Gastroesophageal sphincter (tissue), 4 donors: Measurements from ENCODE around the gene TMED8. TPM values are rescaled to one million over a fixed set of nuclear protein-coding genes. Genes with fewer than 3 reads are reported as not detected.

Experiments used
- ATAC-seq: fragments of 150-250 bp; one replicate; pipeline ENCODE4 v1.9.1; 2016; ENCODE audit warnings: mild to moderate bottlenecking, moderate library complexity
- H3K27ac ChIP-seq, 4 donors: fragments of 200-600 bp; sonication (generic) in 3 of 4; 1 replicate in 3 of 4; 2 replicates in 1 of 4; pipeline ENCODE4 v1.5.1; 2016 to 2019
- H3K27me3 ChIP-seq: fragments of 200-600 bp; sonication (generic); one replicate; pipeline ENCODE4 v1.5.1; 2019
- H3K36me3 ChIP-seq, 2 donors: fragments of 200-600 bp; sonication (generic); one replicate each; pipeline ENCODE4 v1.5.1; 2019; ENCODE audit warnings: control low read depth in 1 of 2
- H3K4me1 ChIP-seq, 3 donors: fragments of 200-600 bp; sonication (generic); 1 replicate in 2 of 3; 2 replicates in 1 of 3; pipeline ENCODE4 v1.5.1; 2016 to 2019; ENCODE audit warnings: control low read depth in 2 of 3
- H3K4me3 ChIP-seq, 2 donors: fragments of 200-600 bp; sonication (generic); one replicate each; pipeline ENCODE4 v1.5.1; 2019; ENCODE audit warnings: mild to moderate bottlenecking in 1 of 2, moderate library complexity in 1 of 2
- H3K9me3 ChIP-seq, 3 donors: fragments of 200-600 bp; sonication (generic); one replicate each; pipeline ENCODE4 v1.5.1; 2017 to 2019; ENCODE audit warnings: control low read depth in 2 of 3
- EP300 ChIP-seq: sonication (generic); formaldehyde crosslinking; IDR thresholded peaks from one replicate; pipeline ENCODE4 v1.6.1; 2017; ENCODE audit warnings: antibody characterized with exemption, mild to moderate bottlenecking
- POLR2A ChIP-seq, 2 donors: fragments of 450-650 bp; IDR thresholded peaks; one replicate each; pipeline ENCODE4 v1.6.1; 2017; ENCODE audit warnings: antibody characterized with exemption in 2 of 2, mild to moderate bottlenecking in 2 of 2, moderate library complexity in 1 of 2
- POLR2AphosphoS5 ChIP-seq: sonication (generic); formaldehyde crosslinking; IDR thresholded peaks from one replicate; pipeline ENCODE4 v1.6.1; 2017; ENCODE audit warnings: antibody characterized with exemption
- WGBS, 2 donors: methylation state at CpG; one replicate each; pipeline ENCODE4 v1.1.5; 2018; ENCODE audit warnings: low coverage in 1 of 2; 5-methylcytosine and 5-hydroxymethylcytosine counted together
- total RNA-seq, 4 donors: library from RNA; depleted of rRNA; stranded (reverse); fragments of >200 nt; gene quantifications; one replicate each; pipeline ENCODE4 v1.1.0, GENCODE V29; 2016
- TF ChIP-seq, protein P1 (sequence below), 4 experiments: fragments of 200-600 bp in 2 of 4; fragments of 450-650 bp in 2 of 4; sonication (generic) in 1 of 4; IDR thresholded peaks; one replicate each; pipeline ENCODE4 v1.5.1; 2017 to 2019; ENCODE audit warnings: antibody characterized with exemption in 4 of 4, mild to moderate bottlenecking in 2 of 4, moderate library complexity in 2 of 4

Gene TMED8
- total RNA-seq, 4 donors from 2014 or later = 16.6 to 21.4 (median 20.7) TPM

DNA sequence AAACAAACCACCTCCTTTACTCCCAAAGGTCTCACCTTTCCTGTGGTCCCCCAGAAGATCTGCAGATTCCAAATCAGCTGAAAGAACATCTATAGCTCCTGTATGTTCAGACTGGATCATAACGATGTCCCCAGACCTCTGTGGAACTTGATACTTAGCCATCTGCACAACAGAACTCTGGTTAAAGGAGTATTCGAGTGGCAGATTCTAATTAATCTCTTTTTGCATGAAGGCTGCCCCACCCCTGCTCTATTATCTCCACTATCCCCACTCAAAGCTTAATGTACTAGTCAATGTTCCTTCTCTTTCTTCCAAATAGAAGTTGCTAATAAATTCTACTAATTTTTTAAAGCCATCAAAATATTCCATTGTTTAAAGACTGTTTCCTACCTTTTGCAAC, 33.2 kb downstream of the TMED8 start:
- WGBS, 2 donors = 74 to 90% methylated on average over 2 of the region's 2 CpGs
- no peaks in the 10 kb centered on the region for H3K27me3 ChIP-seq
- H3K4me3 ChIP-seq = no peak overlapping the region
- no peaks in the 10 kb centered on the region for H3K9me3 ChIP-seq
- no peaks in the 10 kb centered on the region for H3K4me1 ChIP-seq
- ATAC-seq = no peak
- peaks cover 0 to 71% of the 10 kb centered on the region in 2 donors for H3K36me3 ChIP-seq
- H3K27ac ChIP-seq = no peak overlapping the region
- TF ChIP-seq EP300 (no peak), POLR2A (IDR thresholded peaks at IDR 0.05) (no peak), POLR2AphosphoS5 (no peak)
- TF ChIP-seq, protein P1, sequence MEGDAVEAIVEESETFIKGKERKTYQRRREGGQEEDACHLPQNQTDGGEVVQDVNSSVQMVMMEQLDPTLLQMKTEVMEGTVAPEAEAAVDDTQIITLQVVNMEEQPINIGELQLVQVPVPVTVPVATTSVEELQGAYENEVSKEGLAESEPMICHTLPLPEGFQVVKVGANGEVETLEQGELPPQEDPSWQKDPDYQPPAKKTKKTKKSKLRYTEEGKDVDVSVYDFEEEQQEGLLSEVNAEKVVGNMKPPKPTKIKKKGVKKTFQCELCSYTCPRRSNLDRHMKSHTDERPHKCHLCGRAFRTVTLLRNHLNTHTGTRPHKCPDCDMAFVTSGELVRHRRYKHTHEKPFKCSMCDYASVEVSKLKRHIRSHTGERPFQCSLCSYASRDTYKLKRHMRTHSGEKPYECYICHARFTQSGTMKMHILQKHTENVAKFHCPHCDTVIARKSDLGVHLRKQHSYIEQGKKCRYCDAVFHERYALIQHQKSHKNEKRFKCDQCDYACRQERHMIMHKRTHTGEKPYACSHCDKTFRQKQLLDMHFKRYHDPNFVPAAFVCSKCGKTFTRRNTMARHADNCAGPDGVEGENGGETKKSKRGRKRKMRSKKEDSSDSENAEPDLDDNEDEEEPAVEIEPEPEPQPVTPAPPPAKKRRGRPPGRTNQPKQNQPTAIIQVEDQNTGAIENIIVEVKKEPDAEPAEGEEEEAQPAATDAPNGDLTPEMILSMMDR (IDR thresholded peaks at IDR 0.05) = no peak

DNA sequence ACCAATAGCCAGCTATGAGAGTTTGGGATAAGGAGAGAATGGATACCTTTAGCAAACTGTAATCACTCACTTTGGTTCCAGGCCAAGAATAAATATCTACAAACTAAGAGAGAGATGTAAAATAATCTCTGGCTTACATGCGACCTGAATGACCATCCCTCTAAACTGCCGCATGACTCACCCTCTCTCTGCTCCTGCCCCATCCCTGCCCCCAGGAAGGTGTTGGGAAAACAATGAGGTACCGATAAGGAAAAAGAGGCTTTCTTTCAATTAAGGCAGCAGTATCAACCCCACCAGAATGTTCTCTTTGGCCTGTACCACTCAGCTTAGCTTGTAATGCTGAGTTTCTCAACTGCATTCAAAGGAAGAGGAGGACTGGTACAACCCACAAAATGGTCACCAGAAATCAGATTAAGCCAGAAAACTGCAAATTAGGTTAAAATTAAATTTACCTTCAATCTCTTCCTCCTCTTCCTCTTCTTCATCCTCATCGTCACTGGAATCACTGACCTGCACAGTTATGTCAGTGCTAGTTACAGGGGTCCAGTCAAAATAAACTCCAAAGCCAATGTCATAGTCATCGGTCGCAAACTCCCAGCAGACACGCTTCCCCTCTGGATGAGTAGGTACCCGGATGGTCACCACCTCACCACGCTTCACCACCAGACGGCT, 34.0 kb downstream of the TMED8 start:
- no peak overlapping the region for H3K4me3 ChIP-seq
- TF ChIP-seq EP300 (no peak), POLR2A (IDR thresholded peaks at IDR 0.05) (no peak), POLR2AphosphoS5 (no peak)
- TF ChIP-seq, protein P1 (IDR thresholded peaks at IDR 0.05) = no peak
- no peaks in the 10 kb centered on the region for H3K9me3 ChIP-seq
- H3K36me3 ChIP-seq = peaks cover 0 to 72% of the 10 kb centered on the region in 2 donors
- H3K4me1 ChIP-seq = no peaks in the 10 kb centered on the region
- WGBS, 2 donors = 90 to 95% methylated on average over 10 of the region's 10 CpGs
- no peak overlapping the region for H3K27ac ChIP-seq
- ATAC-seq = no peak
- no peaks in the 10 kb centered on the region for H3K27me3 ChIP-seq

DNA sequence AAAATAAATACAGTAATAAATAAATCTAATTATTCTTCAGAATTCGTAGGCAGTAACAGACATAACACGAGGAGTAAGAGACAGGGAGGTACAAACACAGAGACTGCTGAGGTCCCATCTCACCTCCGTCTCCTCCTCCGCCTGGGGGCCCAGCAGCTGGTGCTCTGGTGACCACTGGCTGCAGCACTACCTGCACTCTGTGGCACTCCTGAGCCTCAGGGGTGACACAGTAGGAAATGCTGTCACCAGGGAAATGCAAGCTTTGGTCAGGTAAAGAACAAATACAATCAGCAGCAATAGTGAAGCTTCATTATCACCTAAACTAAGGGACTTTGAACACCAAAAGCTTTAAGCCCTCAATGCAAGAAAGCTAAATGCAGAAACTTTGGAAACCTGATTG, 36.5 kb downstream of the TMED8 start:
- no peaks in the 10 kb centered on the region for H3K4me1 ChIP-seq
- no peak overlapping the region for H3K4me3 ChIP-seq
- no peak for ATAC-seq
- 86 to 95% methylated on average over 3 to 4 of the region's 4 CpGs for WGBS, 2 donors
- no peaks in the 10 kb centered on the region for H3K27me3 ChIP-seq
- TF ChIP-seq POLR2A (IDR thresholded peaks at IDR 0.05) (no peak), POLR2AphosphoS5 (no peak), EP300 (no peak)
- TF ChIP-seq, protein P1 (IDR thresholded peaks at IDR 0.05) = no peak
- no peaks in the 10 kb centered on the region for H3K9me3 ChIP-seq
- peaks cover 0 to 76% of the 10 kb centered on the region in 2 donors for H3K36me3 ChIP-seq
- no peak overlapping the region for H3K27ac ChIP-seq

DNA sequence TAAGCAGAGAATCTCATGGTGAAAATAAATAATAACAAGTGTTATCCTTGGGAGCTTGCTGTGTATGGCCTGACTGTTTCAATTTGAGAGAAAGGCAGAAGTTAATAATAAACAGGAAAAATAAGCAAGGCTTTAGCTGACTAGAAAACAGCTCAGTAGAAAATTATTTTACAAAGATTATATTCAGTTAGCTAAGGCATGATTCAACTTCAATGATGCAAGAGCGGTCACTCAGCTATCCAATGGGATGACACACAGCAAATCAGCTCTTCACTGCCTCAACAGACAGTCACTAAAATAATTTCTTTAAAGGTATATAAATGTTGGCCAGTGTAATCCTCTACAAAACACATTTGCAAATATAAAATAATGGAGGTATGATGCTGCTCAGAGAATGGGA, 37.5 kb downstream of the TMED8 start:
- Histone ChIP-seq H3K9me3 (no peaks in the 10 kb centered on the region), H3K4me3 (no peak overlapping the region), H3K27me3 (no peaks in the 10 kb centered on the region), H3K4me1 (no peaks in the 10 kb centered on the region), H3K36me3 (peaks cover 0 to 71% of the 10 kb centered on the region in 2 donors), H3K27ac (no peak overlapping the region)
- ATAC-seq = no peak
- WGBS, 2 donors = 100% methylated on average over 1 of the region's 1 CpG
- TF ChIP-seq POLR2AphosphoS5 (no peak), POLR2A (IDR thresholded peaks at IDR 0.05) (no peak), EP300 (no peak)
- TF ChIP-seq, protein P1 (IDR thresholded peaks at IDR 0.05) = no peak

DNA sequence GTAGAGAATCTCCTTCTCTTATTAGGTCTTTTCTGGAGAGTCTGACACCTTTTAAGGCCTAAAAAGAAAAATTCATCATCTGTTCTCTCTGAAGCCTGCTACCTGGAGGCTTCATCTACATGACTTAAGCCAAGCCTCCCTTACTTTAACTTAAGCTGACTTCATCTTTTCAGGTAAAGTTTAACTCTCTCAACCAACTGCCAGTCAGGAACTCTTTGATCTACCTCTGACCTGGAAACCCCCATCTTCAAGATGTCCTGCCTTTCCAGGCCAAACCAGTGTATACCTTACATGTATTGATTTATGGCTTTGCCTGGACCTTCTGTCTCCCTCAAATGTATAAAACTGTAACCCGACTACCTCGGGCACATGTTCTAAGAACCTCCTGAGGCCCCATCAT, 38.6 kb downstream of the TMED8 start:
- ATAC-seq = no peak
- WGBS, 2 donors = 65 to 87% methylated on average over 2 of the region's 2 CpGs

More for the DNA sequence above, 38.6 kb downstream of the TMED8 start:
- Histone ChIP-seq H3K4me3 (no peak overlapping the region), H3K9me3 (no peaks in the 10 kb centered on the region), H3K4me1 (no peaks in the 10 kb centered on the region), H3K27me3 (no peaks in the 10 kb centered on the region), H3K36me3 (peaks cover 0 to 61% of the 10 kb centered on the region in 2 donors), H3K27ac (no peak overlapping the region)
- TF ChIP-seq POLR2A (IDR thresholded peaks at IDR 0.05) = no peak
- TF ChIP-seq POLR2AphosphoS5 = no peak
- no peak for TF ChIP-seq EP300
- TF ChIP-seq, protein P1 (IDR thresholded peaks at IDR 0.05) = no peak
